ENCODE data around the gene EHBP1L1.

The EHBP1L1 gene

DNA sequence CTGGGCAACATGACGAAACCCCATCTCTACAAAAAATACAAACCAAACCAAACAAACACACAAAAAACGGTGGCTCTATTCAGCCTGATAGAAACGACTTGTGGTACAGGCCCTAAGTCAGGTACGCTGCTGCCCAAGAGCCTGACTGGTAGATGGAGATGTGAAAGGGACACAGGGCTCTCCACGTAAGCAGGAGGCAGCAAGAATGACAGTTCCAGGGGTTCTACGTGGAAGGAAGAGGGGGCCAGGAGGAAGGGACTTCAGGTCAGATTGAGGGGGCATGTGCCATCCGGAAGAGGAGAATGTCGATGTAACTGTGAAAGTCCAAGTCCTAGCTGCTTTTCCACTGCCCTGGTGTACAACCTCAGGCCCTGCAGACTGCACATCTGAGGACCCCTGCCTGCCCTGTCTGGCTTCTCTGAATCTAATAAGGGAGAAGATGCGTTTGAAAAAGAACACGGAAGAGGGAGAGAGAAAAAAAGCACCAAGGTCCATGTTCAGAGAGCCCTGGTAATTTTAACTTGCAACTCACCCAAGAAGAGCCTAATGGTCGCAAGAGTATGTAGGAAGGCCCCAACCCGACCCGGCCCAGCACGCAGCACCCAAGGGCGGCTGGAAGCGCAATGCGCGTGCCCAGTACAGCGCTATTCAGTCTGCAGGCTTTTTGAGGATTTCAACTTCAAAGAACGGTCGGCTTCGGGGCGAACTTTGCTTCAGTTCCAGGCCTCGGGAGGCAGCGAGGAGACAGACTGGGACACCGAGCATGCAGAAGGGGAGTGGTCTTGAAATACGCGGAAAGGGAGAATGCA lies 6.5 kb upstream of the EHBP1L1 start:
- in situ Hi-C loops (cut with MboI; ENCODE audit: low sequenced_read_pairs, unreplicated experiment): no loop called here
- TF ChIP-seq, protein P1, sequence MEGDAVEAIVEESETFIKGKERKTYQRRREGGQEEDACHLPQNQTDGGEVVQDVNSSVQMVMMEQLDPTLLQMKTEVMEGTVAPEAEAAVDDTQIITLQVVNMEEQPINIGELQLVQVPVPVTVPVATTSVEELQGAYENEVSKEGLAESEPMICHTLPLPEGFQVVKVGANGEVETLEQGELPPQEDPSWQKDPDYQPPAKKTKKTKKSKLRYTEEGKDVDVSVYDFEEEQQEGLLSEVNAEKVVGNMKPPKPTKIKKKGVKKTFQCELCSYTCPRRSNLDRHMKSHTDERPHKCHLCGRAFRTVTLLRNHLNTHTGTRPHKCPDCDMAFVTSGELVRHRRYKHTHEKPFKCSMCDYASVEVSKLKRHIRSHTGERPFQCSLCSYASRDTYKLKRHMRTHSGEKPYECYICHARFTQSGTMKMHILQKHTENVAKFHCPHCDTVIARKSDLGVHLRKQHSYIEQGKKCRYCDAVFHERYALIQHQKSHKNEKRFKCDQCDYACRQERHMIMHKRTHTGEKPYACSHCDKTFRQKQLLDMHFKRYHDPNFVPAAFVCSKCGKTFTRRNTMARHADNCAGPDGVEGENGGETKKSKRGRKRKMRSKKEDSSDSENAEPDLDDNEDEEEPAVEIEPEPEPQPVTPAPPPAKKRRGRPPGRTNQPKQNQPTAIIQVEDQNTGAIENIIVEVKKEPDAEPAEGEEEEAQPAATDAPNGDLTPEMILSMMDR (IDR thresholded peaks at IDR 0.05; ENCODE audit: borderline replicate concordance, control extremely low read depth, extremely low read depth, insufficient read depth, missing control alignments): no peak
- DNase-seq (ENCODE audit: low spot score): no peak

- TF ChIP-seq, protein P1 (IDR thresholded peaks at IDR 0.05; ENCODE audit: borderline replicate concordance, control extremely low read depth, extremely low read depth, insufficient read depth, missing control alignments): peak; percentile 71
- in situ Hi-C loops (cut with MboI; ENCODE audit: low sequenced_read_pairs, unreplicated experiment): no loop called here
- peak; percentile 97 for DNase-seq (ENCODE audit: low spot score)
Measured at GRCh38 chr11:65569973-65570918, 5.6 kb upstream of the EHBP1L1 start, which contains the start of gene ZNRD2. Gene ZNRD2 (plus strand): TSS chr11:65570477. CDS start chr11:65570492, 15 bp downstream.

GRCh38 chr11:65571420-65571819 lies 4.4 kb upstream of the EHBP1L1 start:
- no peak for DNase-seq (ENCODE audit: low spot score)
- TF ChIP-seq, protein P1 (IDR thresholded peaks at IDR 0.05; ENCODE audit: borderline replicate concordance, control extremely low read depth, extremely low read depth, insufficient read depth, missing control alignments): no peak
- in situ Hi-C loops (cut with MboI; ENCODE audit: low sequenced_read_pairs, unreplicated experiment): no loop called here

DNA sequence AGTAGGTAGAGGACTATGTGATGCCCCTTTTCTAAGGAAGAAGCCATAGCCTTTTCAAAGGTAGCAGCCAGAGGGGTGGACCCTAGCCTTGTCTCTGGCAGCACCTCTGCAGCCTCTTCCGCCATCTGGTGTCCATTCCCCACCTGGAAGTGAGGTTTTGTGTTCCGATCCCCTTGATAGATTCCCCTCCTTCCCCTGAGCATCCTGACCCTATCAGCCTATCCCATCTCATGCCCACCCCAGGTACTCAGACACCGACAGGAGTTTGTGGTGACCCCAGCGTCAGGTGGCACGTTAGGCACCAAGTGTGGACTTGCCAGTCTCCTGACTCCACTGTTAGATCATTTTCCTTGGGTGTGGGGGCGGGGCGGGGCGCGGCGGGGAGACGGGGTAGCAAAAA lies 3.9 kb upstream of the EHBP1L1 start:
- no peak for DNase-seq (ENCODE audit: low spot score)
- in situ Hi-C loops (cut with MboI; ENCODE audit: low sequenced_read_pairs, unreplicated experiment): no loop called here
- TF ChIP-seq, protein P1 (IDR thresholded peaks at IDR 0.05; ENCODE audit: borderline replicate concordance, control extremely low read depth, extremely low read depth, insufficient read depth, missing control alignments): peak; percentile 20

DNA sequence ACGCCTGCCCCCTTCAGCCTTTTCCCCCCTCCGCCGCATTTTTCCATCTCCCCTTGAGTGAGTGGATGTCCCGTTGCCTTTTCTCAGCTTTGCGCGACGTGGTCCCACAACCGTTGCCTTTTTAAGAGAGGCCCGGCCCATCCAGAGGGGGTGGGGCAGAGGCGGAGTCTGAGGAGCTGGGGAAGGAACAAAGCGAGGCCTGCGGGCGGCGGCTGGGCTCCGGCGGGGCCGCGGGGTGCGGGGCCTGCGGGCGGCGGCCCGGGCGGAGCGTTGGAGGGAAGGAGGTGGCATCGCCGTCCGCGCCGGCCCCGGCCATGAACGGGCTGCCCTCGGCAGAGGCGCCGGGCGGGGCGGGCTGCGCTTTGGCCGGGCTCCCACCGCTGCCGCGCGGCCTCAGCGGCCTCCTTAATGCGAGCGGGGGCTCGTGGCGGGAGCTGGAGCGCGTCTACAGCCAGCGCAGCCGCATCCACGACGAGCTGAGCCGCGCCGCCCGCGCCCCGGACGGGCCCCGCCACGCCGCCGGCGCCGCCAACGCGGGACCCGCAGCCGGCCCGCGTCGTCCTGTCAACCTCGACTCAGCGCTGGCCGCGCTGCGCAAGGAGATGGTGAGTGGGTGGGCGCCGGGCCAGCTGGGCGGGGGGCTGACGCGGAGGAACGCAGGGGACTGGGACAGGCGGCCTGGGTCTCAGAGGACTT lies 3.3 kb upstream of the EHBP1L1 start, which contains the start of gene FAM89B:
Gene FAM89B (plus strand): TSS at position 183 of the 696 bp plus-strand sequence. CDS start 132 bp downstream, at position 315.
- DNase-seq (ENCODE audit: low spot score): peak; percentile 83
- TF ChIP-seq, protein P1 (IDR thresholded peaks at IDR 0.05; ENCODE audit: borderline replicate concordance, control extremely low read depth, extremely low read depth, insufficient read depth, missing control alignments): no peak
- in situ Hi-C loops (cut with MboI; ENCODE audit: low sequenced_read_pairs, unreplicated experiment): no loop called here
